Gastroesophageal sphincter (tissue), 4 donors: ENCODE results near the gene FOXL3. TPM values are rescaled to one million over a fixed set of nuclear protein-coding genes. Genes with fewer than 3 reads are reported as not detected.
A peak's percentile ranks its signal among the peaks of the same experiment; 100 is the strongest.
"Not testable (repeated sequence)": the region's sequence is repeated elsewhere in the genome, so short reads cannot be mapped to it uniquely, and the experiment has no call there.

Source experiments
- ATAC-seq: fragments of 150-250 bp; one replicate; pipeline ENCODE4 v1.9.1; 2016; ENCODE audit warnings: mild to moderate bottlenecking, moderate library complexity
- H3K27ac ChIP-seq, 4 donors: fragments of 200-600 bp; sonication (generic) in 3 of 4; 1 replicate in 3 of 4; 2 replicates in 1 of 4; pipeline ENCODE4 v1.5.1; 2016 to 2019
- H3K27me3 ChIP-seq: fragments of 200-600 bp; sonication (generic); one replicate; pipeline ENCODE4 v1.5.1; 2019
- H3K36me3 ChIP-seq, 2 donors: fragments of 200-600 bp; sonication (generic); one replicate each; pipeline ENCODE4 v1.5.1; 2019; ENCODE audit warnings: control low read depth in 1 of 2
- H3K4me1 ChIP-seq, 3 donors: fragments of 200-600 bp; sonication (generic); 1 replicate in 2 of 3; 2 replicates in 1 of 3; pipeline ENCODE4 v1.5.1; 2016 to 2019; ENCODE audit warnings: control low read depth in 2 of 3
- H3K4me3 ChIP-seq, 2 donors: fragments of 200-600 bp; sonication (generic); one replicate each; pipeline ENCODE4 v1.5.1; 2019; ENCODE audit warnings: mild to moderate bottlenecking in 1 of 2, moderate library complexity in 1 of 2
- H3K9me3 ChIP-seq, 3 donors: fragments of 200-600 bp; sonication (generic); one replicate each; pipeline ENCODE4 v1.5.1; 2017 to 2019; ENCODE audit warnings: control low read depth in 2 of 3
- CTCF ChIP-seq, 4 experiments: fragments of 200-600 bp in 2 of 4; fragments of 450-650 bp in 2 of 4; sonication (generic) in 1 of 4; IDR thresholded peaks; one replicate each; pipeline ENCODE4 v1.5.1; 2017 to 2019; ENCODE audit warnings: antibody characterized with exemption in 4 of 4, mild to moderate bottlenecking in 2 of 4, moderate library complexity in 2 of 4
- EP300 ChIP-seq: sonication (generic); formaldehyde crosslinking; IDR thresholded peaks from one replicate; pipeline ENCODE4 v1.6.1; 2017; ENCODE audit warnings: antibody characterized with exemption, mild to moderate bottlenecking
- POLR2A ChIP-seq, 2 donors: fragments of 450-650 bp; IDR thresholded peaks; one replicate each; pipeline ENCODE4 v1.6.1; 2017; ENCODE audit warnings: antibody characterized with exemption in 2 of 2, mild to moderate bottlenecking in 2 of 2, moderate library complexity in 1 of 2
- POLR2AphosphoS5 ChIP-seq: sonication (generic); formaldehyde crosslinking; IDR thresholded peaks from one replicate; pipeline ENCODE4 v1.6.1; 2017; ENCODE audit warnings: antibody characterized with exemption
- WGBS, 2 donors: methylation state at CpG; one replicate each; pipeline ENCODE4 v1.1.5; 2018; ENCODE audit warnings: low coverage in 1 of 2; 5-methylcytosine and 5-hydroxymethylcytosine counted together
- total RNA-seq, 4 donors: library from RNA; depleted of rRNA; stranded (reverse); fragments of >200 nt; gene quantifications; one replicate each; pipeline ENCODE4 v1.1.0, GENCODE V29; 2016

FOXL3 gene
- total RNA-seq, 4 donors from 2014 or later, result not detected

- H3K4me3 ChIP-seq, result no peak overlapping the region
- H3K36me3 ChIP-seq, result peaks cover 0 to 65% of the 10 kb centered on the region in 2 donors
- H3K9me3 ChIP-seq, result peaks cover 0 to 23% (median 0%) of the 10 kb centered on the region in 3 donors
- ATAC-seq, result peak; percentile 11
- H3K4me1 ChIP-seq, result no peaks in the 10 kb centered on the region
- no peaks in the 10 kb centered on the region for H3K27me3 ChIP-seq
- TF ChIP-seq CTCF (IDR thresholded peaks at IDR 0.05) (no peak), POLR2AphosphoS5 (no peak), POLR2A (IDR thresholded peaks at IDR 0.05) (no peak), EP300 (no peak)
- WGBS, 2 donors, result 50% methylated on average over 1 of the region's 35 CpGs; no CpG with 5 or more reads in 1 of the 2 donors
- no peak overlapping the region for H3K27ac ChIP-seq
Observed at GRCh38 chr7:260441-261281, 29.3 kb upstream of the FOXL3 start.

- 93 to 100% methylated on average over 5 to 12 of the region's 32 CpGs for WGBS, 2 donors
Observed at GRCh38 chr7:261341-262250, 28.4 kb upstream of the FOXL3 start.

GRCh38 chr7:262251-262572 is 27.8 kb upstream of the FOXL3 start:
- no peak for TF ChIP-seq POLR2AphosphoS5
- no peaks in the 10 kb centered on the region for H3K4me1 ChIP-seq
- ATAC-seq, result no peak
- H3K27me3 ChIP-seq, result no peaks in the 10 kb centered on the region
- 94 to 95% methylated on average over 4 to 7 of the region's 9 CpGs for WGBS, 2 donors
- no peak overlapping the region for H3K27ac ChIP-seq
- peaks cover 0 to 50% of the 10 kb centered on the region in 2 donors for H3K36me3 ChIP-seq
- no peak overlapping the region for H3K4me3 ChIP-seq
- peaks cover 0 to 23% (median 0%) of the 10 kb centered on the region in 3 donors for H3K9me3 ChIP-seq

More at GRCh38 chr7:261341-262250, 28.4 kb upstream of the FOXL3 start:
- H3K9me3 ChIP-seq, result peaks cover 0 to 23% (median 0%) of the 10 kb centered on the region in 3 donors
- H3K4me3 ChIP-seq, result no peak overlapping the region
- no peaks in the 10 kb centered on the region for H3K4me1 ChIP-seq
- H3K27me3 ChIP-seq, result no peaks in the 10 kb centered on the region
- no peak for ATAC-seq
- TF ChIP-seq POLR2AphosphoS5 (no peak), CTCF (IDR thresholded peaks at IDR 0.05) (no peak), EP300 (no peak), POLR2A (IDR thresholded peaks at IDR 0.05) (no peak)
- H3K36me3 ChIP-seq, result peaks cover 0 to 56% of the 10 kb centered on the region in 2 donors
- no peak overlapping the region for H3K27ac ChIP-seq

- not testable (repeated sequence) for H3K27ac ChIP-seq, H3K27me3 ChIP-seq, ATAC-seq, H3K4me3 ChIP-seq, H3K4me1 ChIP-seq
- TF ChIP-seq CTCF (IDR thresholded peaks at IDR 0.05), result peak in 1 of 4 experiments; percentile 45
- WGBS, 2 donors, result 69 to 73% methylated on average over 9 to 13 of the region's 31 CpGs
- Histone ChIP-seq H3K36me3 (peaks cover 0 to 44% of the 10 kb centered on the region in 2 donors), H3K9me3 (peaks cover 0 to 23% (median 0%) of the 10 kb centered on the region in 3 donors)
Observed at GRCh38 chr7:262631-263311, 27.2 kb upstream of the FOXL3 start.
